B cell (primary cell): ENCODE results near the gene HOXA1. TPM values are rescaled to one million over a fixed set of nuclear protein-coding genes. Genes with fewer than 3 reads are reported as not detected.

ENCODE experiments used
- ATAC-seq: fragments of 200-7000 bp; cut with Tn5 transposase; one replicate; pipeline ENCODE4 v1.10.0; 2021; ENCODE audit warnings: low read depth, mild to moderate bottlenecking, moderate number of reproducible peaks, moderate library complexity
- CTCF ChIA-PET: fragments of 350-600 bp; sonication (Branson Sonifier 250); formaldehyde crosslinking; loops from one replicate; lab custom pipeline; 2021; ENCODE audit warnings: antibody characterized with exemption, inconsistent platforms; lab: Charles Lee
- POLR2A ChIA-PET: fragments of 350-600 bp; sonication (Branson Sonifier 250); formaldehyde crosslinking; loops from one replicate; lab custom pipeline; 2021; ENCODE audit warnings: antibody characterized with exemption; lab: Charles Lee
- DNase-seq: peaks from one replicate; pipeline ENCODE4 v3.0.0; 2013
- H2AFZ ChIP-seq: 2 replicates; pipeline ENCODE4 v1.6.1; 2012; ENCODE audit warnings: mild to moderate bottlenecking, low read depth, low read length; ENCODE audit not compliant: insufficient read depth, poor library complexity, severe bottlenecking
- H3K27ac ChIP-seq, 2 donors: 1 replicate in 1 of 2; 2 replicates in 1 of 2; pipeline ENCODE4 v1.5.1; 2012 to 2013; ENCODE audit warnings: low read length in 2 of 2, mild to moderate bottlenecking in 2 of 2, moderate library complexity in 1 of 2
- H3K27me3 ChIP-seq, 4 experiments: fragments of 200-600 bp in 1 of 4; sonication (generic) in 1 of 4; replicated peaks in 1 of 4; 1 replicate in 2 of 4; 2 replicates in 2 of 4; pipeline versions ENCODE4 v1.6.1 to v1.7.0; 2013 to 2016; ENCODE audit warnings: low read length in 3 of 4, mild to moderate bottlenecking in 2 of 4, mixed read lengths in 1 of 4, moderate library complexity in 1 of 4; ENCODE audit not compliant: insufficient read depth in 4 of 4, control insufficient read depth in 3 of 4; ENCODE audit errors: control extremely low read depth in 1 of 4
- H3K36me3 ChIP-seq, 2 experiments: replicated peaks in 1 of 2; 1 replicate in 1 of 2; 2 replicates in 1 of 2; pipeline versions ENCODE4 v1.6.1 to v1.7.1; 2013; ENCODE audit warnings: low read length in 1 of 2; ENCODE audit not compliant: insufficient read depth in 2 of 2, control insufficient read depth in 1 of 2; ENCODE audit errors: control extremely low read depth in 1 of 2, extremely low read depth in 1 of 2
- H3K4me1 ChIP-seq, 2 donors: fragments of 200-600 bp in 1 of 2; sonication (generic) in 1 of 2; 1 replicate in 1 of 2; 2 replicates in 1 of 2; pipeline versions ENCODE4 v1.5.1 to v1.6.1; 2013 to 2017; ENCODE audit warnings: low read length in 2 of 2; ENCODE audit not compliant: control insufficient read depth in 2 of 2, insufficient read depth in 2 of 2
- H3K4me2 ChIP-seq: replicated peaks from 2 replicates; pipeline ENCODE3; 2012; ENCODE audit warnings: mild to moderate bottlenecking, low read depth, low read length; ENCODE audit not compliant: poor library complexity, severe bottlenecking
- H3K4me3 ChIP-seq, 5 experiments: fragments of 200-600 bp in 1 of 5; sonication (generic) in 1 of 5; 1 replicate in 3 of 5; 2 replicates in 2 of 5; pipeline versions ENCODE4 v1.5.1 to v1.7.0; 2011 to 2016; ENCODE audit warnings: low read length in 4 of 5, mild to moderate bottlenecking in 4 of 5, low read depth in 2 of 5, control low read depth in 1 of 5, moderate library complexity in 1 of 5; ENCODE audit not compliant: insufficient read depth in 1 of 5; ENCODE audit errors: control extremely low read depth in 1 of 5, extremely low read depth in 1 of 5
- H3K79me2 ChIP-seq: fragments of 200-600 bp; sonication (generic); one replicate; pipeline ENCODE4 v1.6.0; 2016; ENCODE audit warnings: low read length; ENCODE audit not compliant: control insufficient read depth, insufficient read depth
- H3K9ac ChIP-seq: fragments of 200-600 bp; sonication (generic); 2 replicates; pipeline ENCODE4 v1.6.1; 2017; ENCODE audit warnings: mild to moderate bottlenecking, low read length, moderate library complexity
- H3K9me3 ChIP-seq, 3 donors: one replicate each; pipeline versions ENCODE4 v1.6.1 to v1.7.1; 2013; ENCODE audit warnings: low read length in 2 of 3; ENCODE audit not compliant: control insufficient read depth in 2 of 3, insufficient read depth in 1 of 3; ENCODE audit errors: control extremely low read depth in 1 of 3
- H4K20me1 ChIP-seq: 2 replicates; pipeline ENCODE4 v1.6.0; 2012; ENCODE audit warnings: mild to moderate bottlenecking, low read length; ENCODE audit not compliant: insufficient read depth, control insufficient read depth, poor library complexity, severe bottlenecking
- H3K27ac Mint-ChIP-seq: one replicate; pipeline ENCODE4 v1.8.0; 2021; ENCODE audit warnings: mixed read lengths
- H3K27me3 Mint-ChIP-seq: one replicate; pipeline ENCODE4 v1.8.0; 2021; ENCODE audit warnings: mixed read lengths
- H3K4me1 Mint-ChIP-seq: one replicate; pipeline ENCODE4 v1.8.0; 2021; ENCODE audit warnings: mixed read lengths
- H3K4me3 Mint-ChIP-seq: one replicate; pipeline ENCODE4 v1.8.0; 2021; ENCODE audit warnings: mixed read lengths
- H3K9me3 Mint-ChIP-seq: one replicate; pipeline ENCODE4 v1.8.0; 2022; ENCODE audit warnings: mixed read lengths; ENCODE audit not compliant: insufficient read depth
- EZH2 ChIP-seq: IDR thresholded peaks from 2 replicates; pipeline ENCODE4 v1.6.1; 2012; ENCODE audit warnings: borderline replicate concordance, low read depth, mild to moderate bottlenecking, moderate library complexity, low read length; ENCODE audit not compliant: insufficient read depth, poor library complexity, severe bottlenecking
- WGBS: methylation state at CpG from one replicate; pipeline ENCODE4 v1.1.5; 2013; ENCODE audit warnings: missing lambda C conversion rate; ENCODE audit not compliant: insufficient coverage; 5-methylcytosine and 5-hydroxymethylcytosine counted together
- intact Hi-C: fragments of 100-400 bp; cut with micrococcal nuclease; formaldehyde crosslinking; loops from one replicate; pipeline ENCODE4 v1.10.0; 2022
- polyA plus RNA-seq: library from polyadenylated mRNA; depleted of rRNA; stranded (reverse); fragments of >200 nt; gene quantifications from 2 replicates; pipeline ENCODE4 v1.2.3, GENCODE V29; 2012
- total RNA-seq, 2 donors: library from RNA; stranded (reverse); fragments of 120-200 nt in 1 of 2; gene quantifications; 1 replicate in 1 of 2; 2 replicates in 1 of 2; pipeline versions ENCODE4 v1.2.3 to v1.2.4, GENCODE V29; 2013 to 2022
- TF ChIP-seq, protein P1 (sequence below): fragments of 200-600 bp; IDR thresholded peaks from one replicate; pipeline ENCODE4 v1.8.0; 2022; ENCODE audit warnings: antibody characterized with exemption, mild to moderate bottlenecking

HOXA1 gene
- total and polyA plus RNA-seq, 2 donors (not counting 1 experiment from before 2014, with no cell fraction given), result 0.13 to 0.37 TPM

DNA sequence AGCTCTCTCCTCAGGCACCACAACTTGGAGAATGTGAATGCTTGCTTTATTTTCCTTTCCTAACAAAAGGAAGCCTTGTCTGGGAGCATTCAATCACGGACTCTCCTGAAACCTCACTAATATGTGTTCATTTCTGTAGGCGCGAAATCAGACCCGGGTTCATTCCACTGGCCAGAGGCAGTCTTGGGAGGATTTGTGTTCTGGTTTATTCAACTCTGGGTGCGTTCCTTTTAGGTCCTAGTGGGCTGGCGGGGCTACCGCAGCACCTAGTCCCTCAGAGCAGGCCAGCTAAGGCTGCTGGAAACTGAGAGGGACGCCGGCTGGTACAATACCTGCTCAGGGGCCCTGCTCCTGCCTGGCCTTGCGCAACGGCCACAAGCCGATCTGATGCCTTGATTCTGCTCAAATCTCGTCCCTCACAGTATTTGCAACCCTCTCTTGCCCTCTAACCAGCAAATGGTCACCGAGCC lies 27.2 kb upstream of the HOXA1 start:
- H3K27ac Mint-ChIP-seq, result no peak overlapping the region
- peaks cover 36% of the 10 kb centered on the region for H3K27me3 Mint-ChIP-seq
- CTCF ChIA-PET, result no interaction called here
- Histone ChIP-seq H3K79me2 (no peaks in the 10 kb centered on the region), H3K4me1 (no peaks in the 10 kb centered on the region), H3K27ac (no peak overlapping the region), H3K27me3 (peaks cover 0 to 3% (median under 1%) of the 10 kb centered on the region in 4 experiments), H3K4me2 (no peak overlapping the region), H3K9me3 (peaks cover 0 to 3% (median 0%) of the 10 kb centered on the region in 3 donors), H3K4me3 (no peak overlapping the region), H4K20me1 (no peaks in the 10 kb centered on the region), H3K9ac (no peak overlapping the region), H3K36me3 (no peaks in the 10 kb centered on the region), H2AFZ (no peak overlapping the region)
- POLR2A ChIA-PET, result no interaction called here
- intact Hi-C loops, result no loop called here
- WGBS, result 96% methylated on average over 12 of the region's 14 CpGs
- ATAC-seq, result no peak
- TF ChIP-seq, protein P1, sequence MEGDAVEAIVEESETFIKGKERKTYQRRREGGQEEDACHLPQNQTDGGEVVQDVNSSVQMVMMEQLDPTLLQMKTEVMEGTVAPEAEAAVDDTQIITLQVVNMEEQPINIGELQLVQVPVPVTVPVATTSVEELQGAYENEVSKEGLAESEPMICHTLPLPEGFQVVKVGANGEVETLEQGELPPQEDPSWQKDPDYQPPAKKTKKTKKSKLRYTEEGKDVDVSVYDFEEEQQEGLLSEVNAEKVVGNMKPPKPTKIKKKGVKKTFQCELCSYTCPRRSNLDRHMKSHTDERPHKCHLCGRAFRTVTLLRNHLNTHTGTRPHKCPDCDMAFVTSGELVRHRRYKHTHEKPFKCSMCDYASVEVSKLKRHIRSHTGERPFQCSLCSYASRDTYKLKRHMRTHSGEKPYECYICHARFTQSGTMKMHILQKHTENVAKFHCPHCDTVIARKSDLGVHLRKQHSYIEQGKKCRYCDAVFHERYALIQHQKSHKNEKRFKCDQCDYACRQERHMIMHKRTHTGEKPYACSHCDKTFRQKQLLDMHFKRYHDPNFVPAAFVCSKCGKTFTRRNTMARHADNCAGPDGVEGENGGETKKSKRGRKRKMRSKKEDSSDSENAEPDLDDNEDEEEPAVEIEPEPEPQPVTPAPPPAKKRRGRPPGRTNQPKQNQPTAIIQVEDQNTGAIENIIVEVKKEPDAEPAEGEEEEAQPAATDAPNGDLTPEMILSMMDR, result no peak
- no peak for TF ChIP-seq EZH2
- no peak for DNase-seq
- H3K9me3 Mint-ChIP-seq, result no peaks in the 10 kb centered on the region
- H3K4me1 Mint-ChIP-seq, result no peaks in the 10 kb centered on the region
- H3K4me3 Mint-ChIP-seq, result no peak overlapping the region

DNA sequence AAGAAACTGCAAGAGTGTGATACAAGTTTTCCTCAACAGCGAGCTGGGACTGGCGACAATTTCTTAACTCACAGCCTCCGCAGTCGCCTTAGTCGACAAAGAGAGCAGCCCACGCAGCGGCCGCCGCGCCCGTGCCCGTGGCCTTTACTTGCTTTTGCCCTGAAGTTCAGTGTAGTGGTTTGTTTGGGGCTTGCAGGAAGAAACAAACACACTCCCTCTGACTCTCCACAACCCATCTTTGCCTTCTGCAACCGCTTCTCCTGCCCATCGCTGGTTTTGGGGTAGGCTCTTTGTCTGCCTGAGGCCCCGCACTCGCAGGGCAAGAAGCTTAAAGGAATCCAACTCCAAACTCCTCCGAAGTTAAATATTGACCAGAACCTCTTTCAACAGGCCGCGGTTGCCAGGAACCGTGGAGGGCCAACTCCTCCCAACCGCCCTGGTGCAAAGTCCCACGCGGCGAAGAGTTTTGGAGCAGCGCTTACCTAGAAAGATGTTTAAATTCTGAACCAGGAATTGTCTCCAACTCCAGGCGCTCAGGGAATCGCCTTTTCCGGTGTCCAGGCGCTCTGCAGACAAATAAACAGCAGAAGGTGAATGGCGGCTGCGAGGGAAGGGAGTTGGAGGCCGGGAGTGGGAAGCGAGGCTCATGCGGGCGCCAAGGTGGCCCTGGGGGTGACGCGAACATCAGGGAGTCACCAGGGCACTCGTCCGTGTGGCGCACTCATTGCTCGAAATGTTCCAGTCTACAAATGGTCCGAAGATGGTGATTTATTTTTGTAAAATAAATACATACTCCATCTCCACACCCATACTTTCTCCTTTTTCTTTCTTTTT lies 26.5 kb upstream of the HOXA1 start:
- WGBS, result 97% methylated on average over 22 of the region's 42 CpGs
- CTCF ChIA-PET, result no interaction called here
- peaks cover 32% of the 10 kb centered on the region for H3K27me3 Mint-ChIP-seq

More for the DNA sequence above, 26.5 kb upstream of the HOXA1 start:
- Histone ChIP-seq H3K27me3 (peaks cover 0 to 2% (median 0%) of the 10 kb centered on the region in 4 experiments), H4K20me1 (no peaks in the 10 kb centered on the region), H3K4me2 (no peak overlapping the region), H3K9me3 (peaks cover 0 to 3% (median 0%) of the 10 kb centered on the region in 3 donors), H3K4me3 (no peak overlapping the region), H3K36me3 (no peaks in the 10 kb centered on the region), H3K27ac (no peak overlapping the region), H3K4me1 (no peaks in the 10 kb centered on the region), H3K79me2 (no peaks in the 10 kb centered on the region), H2AFZ (no peak overlapping the region), H3K9ac (no peak overlapping the region)
- H3K9me3 Mint-ChIP-seq, result no peaks in the 10 kb centered on the region
- H3K4me1 Mint-ChIP-seq, result no peaks in the 10 kb centered on the region
- ATAC-seq, result no peak
- intact Hi-C loops, result no loop called here
- DNase-seq, result no peak
- H3K4me3 Mint-ChIP-seq, result no peak overlapping the region
- H3K27ac Mint-ChIP-seq, result no peak overlapping the region
- TF ChIP-seq, protein P1, result no peak
- TF ChIP-seq EZH2, result no peak
- POLR2A ChIA-PET, result no interaction called here
